Measurements from ENCODE around the gene GPALPP1.
"Not testable (repeated sequence)": the region's sequence is repeated elsewhere in the genome, so short reads cannot be mapped to it uniquely, and the experiment has no call there.

GPALPP1 gene

GRCh38 chr13:44989071-44989889, at the start of gene GPALPP1, which contains the start of gene NUFIP1:
Gene GPALPP1, plus strand, starts transcription at chr13:44989538. Its CDS starts 117 bp downstream, at chr13:44989655.
Gene NUFIP1, minus strand, starts transcription at chr13:44989471. Its CDS starts 35 bp downstream, at chr13:44989436.
- DNase-seq: peak; percentile 87 to 94

GRCh38 chr13:44943411-44943810, 45.9 kb upstream of the GPALPP1 start:
- not testable (repeated sequence) for DNase-seq

- DNase-seq: no peak
Measured at GRCh38 chr13:44951184-44951583, 38.2 kb upstream of the GPALPP1 start.

GRCh38 chr13:44952671-44953070, 36.7 kb upstream of the GPALPP1 start:
- no peak for DNase-seq

GRCh38 chr13:44954224-44954623, 35.1 kb upstream of the GPALPP1 start:
- DNase-seq: no peak

- DNase-seq: no peak
Measured at GRCh38 chr13:44955406-44955805, 33.9 kb upstream of the GPALPP1 start.

GRCh38 chr13:44961997-44962396, 27.3 kb upstream of the GPALPP1 start:
- DNase-seq: no peak

GRCh38 chr13:44967704-44968433, 21.5 kb upstream of the GPALPP1 start:
- DNase-seq: no peak

- DNase-seq: no peak
Measured at GRCh38 chr13:44968434-44968815, 20.9 kb upstream of the GPALPP1 start.

- DNase-seq: no peak
Measured at GRCh38 chr13:44969551-44970484, 19.5 kb upstream of the GPALPP1 start.

GRCh38 chr13:44971656-44972595, 17.4 kb upstream of the GPALPP1 start:
- DNase-seq: no peak

- DNase-seq: no peak
Measured at GRCh38 chr13:44972956-44973581, 16.3 kb upstream of the GPALPP1 start.

- no peak for DNase-seq
Measured at GRCh38 chr13:44974056-44974793, 15.1 kb upstream of the GPALPP1 start.

- DNase-seq: no peak
Measured at GRCh38 chr13:44976196-44976595, 13.1 kb upstream of the GPALPP1 start.

GRCh38 chr13:44976949-44977583, 12.3 kb upstream of the GPALPP1 start:
- DNase-seq: no peak

- no peak for DNase-seq
Measured at GRCh38 chr13:44978328-44978727, 11.0 kb upstream of the GPALPP1 start.

- DNase-seq: no peak
Measured at GRCh38 chr13:44989941-44990340, 603 bp downstream of the GPALPP1 start.

GRCh38 chr13:45003417-45003816, 14.1 kb downstream of the GPALPP1 start:
- DNase-seq: no peak

- no peak for DNase-seq
Measured at GRCh38 chr13:45004096-45004495, 14.8 kb downstream of the GPALPP1 start.

- no peak for DNase-seq
Measured at GRCh38 chr13:45007225-45007624, 17.9 kb downstream of the GPALPP1 start.

Measured in activated CD4-positive, alpha-beta T cell treated with anti-CD3 and anti-CD28 coated beads for 4 hours (primary cell).